Activated CD4-positive, alpha-beta T cell treated with anti-CD3 and anti-CD28 coated beads for 24 hours (primary cell): ENCODE results near the gene FBLN5.
A peak's percentile ranks its signal among the peaks of the same experiment; 100 is the strongest.
"Not testable (repeated sequence)": the region's sequence is repeated elsewhere in the genome, so short reads cannot be mapped to it uniquely, and the experiment has no call there.

Experiments used
- DNase-seq, 2 donors: peaks; one replicate each; pipeline ENCODE4 v3.0.0-alpha.2; 2020; ENCODE audit warnings: low read depth in 2 of 2

FBLN5 gene

DNA sequence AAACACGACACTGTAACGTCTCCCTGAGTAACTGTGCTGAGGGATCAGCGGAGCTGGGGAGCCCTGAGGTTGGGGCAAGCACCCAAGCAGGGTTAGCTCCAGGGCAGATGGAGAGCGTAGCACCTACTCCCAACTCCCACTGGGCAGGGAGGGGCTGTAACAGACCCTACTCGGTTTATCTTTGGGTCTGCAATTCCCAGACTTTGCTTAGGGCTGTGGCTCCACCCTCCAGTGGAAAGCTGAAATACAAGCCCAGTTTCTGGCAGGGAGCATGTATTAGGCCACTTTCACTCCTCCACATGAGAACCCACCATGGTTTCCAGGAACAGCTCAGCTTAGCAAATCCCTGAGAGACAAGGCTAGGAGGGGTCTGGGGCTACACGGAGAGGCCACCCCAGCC, 62.8 kb downstream of the FBLN5 start:
- no peak for DNase-seq

DNA sequence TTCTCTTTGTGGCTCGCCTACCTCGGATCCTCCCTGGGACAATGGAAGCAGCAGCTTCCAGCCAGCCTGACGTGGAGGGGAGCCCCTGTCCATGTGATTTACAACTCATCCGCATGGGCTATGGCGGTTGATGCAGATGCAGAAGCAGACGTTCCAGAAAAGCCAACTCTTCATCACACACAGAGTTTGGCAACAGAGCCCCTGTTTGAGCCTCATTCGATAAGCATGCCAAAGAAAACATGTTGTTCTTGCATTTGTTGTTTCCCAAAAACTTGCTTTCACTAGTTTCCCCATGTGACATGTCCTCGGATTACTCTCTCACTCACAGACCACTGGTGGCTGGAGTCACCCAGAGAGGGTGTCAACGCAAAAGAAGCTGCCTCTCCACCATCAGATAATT, 63.7 kb downstream of the FBLN5 start:
- DNase-seq, result no peak

DNA sequence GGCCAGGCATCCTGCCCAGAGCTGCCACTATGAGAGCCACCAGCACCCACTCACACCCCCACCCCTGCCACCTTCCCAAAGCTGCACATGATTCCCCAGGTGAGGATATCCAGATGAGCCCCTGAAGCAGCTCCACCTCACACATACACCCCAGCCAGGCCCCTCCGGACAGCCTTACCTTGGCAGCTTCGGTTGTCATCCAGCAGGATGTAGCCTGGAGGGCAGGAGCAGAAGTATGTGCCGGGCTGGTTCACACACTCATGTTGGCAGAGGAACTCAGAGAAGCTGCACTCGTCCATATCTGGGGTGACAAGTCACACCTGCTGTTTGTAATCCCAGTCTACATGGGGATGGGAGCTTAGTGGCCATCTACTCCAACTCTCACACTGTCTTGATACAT, 64.7 kb downstream of the FBLN5 start:
- DNase-seq, result no peak

DNA sequence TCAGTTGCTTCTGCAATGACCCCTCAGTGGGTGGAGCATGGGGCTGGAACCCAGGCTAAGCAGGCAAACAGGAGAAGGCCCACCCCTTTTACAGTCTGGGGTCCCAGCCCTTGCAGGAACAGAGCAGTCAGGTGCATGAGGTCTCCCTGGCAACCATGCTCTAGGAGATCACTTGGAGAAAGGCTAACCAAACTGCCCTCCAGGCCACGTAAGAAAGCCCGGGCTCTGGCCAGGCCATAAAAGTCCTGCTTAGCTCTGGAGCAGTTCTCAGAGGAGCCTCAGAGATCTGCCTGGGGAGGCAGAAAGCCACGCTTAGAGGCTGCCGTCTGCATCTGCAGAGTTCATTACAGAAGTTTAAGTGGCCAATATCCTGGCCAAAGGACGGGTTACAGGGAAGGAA, 65.1 kb downstream of the FBLN5 start:
- no peak for DNase-seq

DNA sequence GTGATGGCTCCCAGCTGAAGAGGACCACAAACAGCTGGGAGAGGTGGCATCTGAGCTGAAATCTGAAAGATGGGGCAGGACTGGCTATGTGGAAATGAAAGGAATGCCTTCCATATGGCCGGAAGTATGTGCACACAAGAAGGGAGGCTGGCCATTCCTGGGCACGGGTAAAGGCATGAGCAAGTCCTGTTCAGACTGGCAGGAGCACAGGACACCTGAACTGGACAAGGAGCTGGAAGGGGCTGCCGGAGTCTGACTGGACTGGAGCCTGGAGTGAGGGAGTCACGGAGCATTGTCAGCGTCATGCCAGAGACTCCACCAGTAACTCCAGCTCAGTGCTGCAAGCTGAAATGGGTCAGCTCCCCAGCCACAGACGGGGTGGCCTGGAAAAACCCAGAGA, 68.3 kb downstream of the FBLN5 start:
- no peak for DNase-seq

DNA sequence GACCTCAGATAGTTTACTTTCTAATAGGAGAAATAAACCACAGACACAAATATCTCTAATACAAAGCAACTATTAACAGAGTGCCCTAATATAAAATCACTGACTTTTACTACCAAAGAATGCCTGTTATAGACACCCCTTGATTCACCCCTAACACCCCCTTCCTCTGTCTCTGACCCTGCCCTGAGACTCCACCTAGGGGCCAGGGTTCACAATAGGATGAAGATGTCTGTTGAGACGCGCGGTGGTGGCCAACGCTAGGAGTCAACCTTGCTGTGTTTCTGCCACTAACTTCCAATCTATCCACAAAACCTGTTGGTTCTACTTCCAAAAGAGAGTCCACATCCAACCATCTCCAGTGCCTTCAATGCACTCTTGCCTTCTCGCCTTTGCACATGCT, 69.2 kb downstream of the FBLN5 start:
- DNase-seq, result no peak

DNA sequence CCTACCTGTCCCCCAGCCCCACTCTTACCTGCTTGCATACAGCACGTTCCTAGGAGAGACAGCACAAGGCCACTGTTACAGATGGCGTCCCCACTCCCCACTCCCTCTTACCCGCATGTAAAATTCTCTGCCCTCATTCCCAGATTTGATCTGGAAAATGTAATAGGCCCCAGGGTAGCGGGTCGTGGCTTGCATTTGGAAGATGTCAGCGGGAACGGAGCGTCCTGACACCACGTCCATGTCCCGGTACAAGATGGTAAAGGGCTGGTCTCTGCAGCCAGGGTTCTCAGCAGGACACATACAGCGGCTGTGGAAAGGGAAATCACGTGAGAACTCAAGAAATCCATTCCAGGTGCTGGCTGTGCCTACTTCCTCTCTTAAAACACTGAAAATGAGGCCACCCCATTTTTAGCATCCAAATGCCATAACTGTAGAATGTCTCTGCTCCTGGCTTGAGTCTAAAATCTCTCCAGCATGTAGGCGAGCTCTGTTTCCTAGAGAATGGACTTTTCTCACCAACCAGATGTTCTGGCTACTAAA, 70.0 kb downstream of the FBLN5 start:
- DNase-seq, result no peak

DNA sequence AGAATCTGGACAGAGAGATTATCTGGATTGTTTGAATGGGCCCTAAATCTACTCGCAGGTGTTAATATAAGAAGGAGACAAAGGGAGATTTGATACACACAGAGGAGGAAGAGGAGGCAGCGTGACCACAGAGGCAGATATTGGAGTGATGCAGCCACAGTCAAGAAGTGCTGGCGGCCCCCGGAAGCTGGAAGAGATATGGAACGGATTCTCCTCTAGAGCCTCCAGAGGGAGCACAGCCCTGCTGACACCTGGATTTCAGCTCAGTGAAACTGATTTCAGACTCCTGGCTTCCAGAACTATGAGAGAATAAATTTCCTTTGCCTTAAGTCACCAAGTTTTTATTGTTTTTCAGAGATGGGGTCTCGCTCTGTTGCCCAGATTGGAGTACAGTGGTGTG, 71.0 kb downstream of the FBLN5 start:
- DNase-seq, result no peak

DNA sequence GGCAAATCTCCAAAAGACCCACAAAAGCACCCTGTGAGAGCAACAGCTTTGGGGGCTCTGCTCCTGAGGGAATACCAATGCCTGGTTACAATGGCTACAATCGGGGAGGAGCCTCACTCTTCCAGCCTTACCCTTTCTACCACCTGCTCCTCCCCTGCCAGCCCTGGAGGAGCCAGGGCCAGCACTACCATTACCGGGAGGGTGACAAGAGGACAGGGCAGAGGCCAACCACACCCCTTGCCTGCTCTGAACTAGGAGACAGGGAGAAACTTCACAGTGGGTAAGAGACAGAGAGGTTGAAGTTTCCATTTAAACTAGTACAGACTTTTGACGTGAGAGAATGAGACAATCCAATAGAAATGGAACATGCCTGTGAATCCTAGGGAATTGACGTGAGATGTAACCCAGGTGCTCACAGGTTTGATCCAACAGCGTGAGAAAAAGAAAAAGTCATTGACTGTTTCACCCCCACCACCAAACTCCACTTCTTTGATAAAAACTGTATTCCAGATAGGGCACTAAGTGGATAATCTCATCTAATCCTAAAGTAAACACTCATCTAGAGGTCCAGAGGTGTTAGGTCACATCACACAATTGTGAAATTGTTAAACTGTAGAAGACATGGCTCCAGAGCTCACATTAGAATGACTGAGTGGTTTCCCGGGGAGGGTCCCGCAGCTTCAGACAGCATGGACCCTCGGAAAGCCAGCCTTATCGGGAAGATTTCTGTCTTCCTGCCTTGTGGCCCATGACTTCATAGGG, 71.8 kb downstream of the FBLN5 start:
- no peak for DNase-seq

DNA sequence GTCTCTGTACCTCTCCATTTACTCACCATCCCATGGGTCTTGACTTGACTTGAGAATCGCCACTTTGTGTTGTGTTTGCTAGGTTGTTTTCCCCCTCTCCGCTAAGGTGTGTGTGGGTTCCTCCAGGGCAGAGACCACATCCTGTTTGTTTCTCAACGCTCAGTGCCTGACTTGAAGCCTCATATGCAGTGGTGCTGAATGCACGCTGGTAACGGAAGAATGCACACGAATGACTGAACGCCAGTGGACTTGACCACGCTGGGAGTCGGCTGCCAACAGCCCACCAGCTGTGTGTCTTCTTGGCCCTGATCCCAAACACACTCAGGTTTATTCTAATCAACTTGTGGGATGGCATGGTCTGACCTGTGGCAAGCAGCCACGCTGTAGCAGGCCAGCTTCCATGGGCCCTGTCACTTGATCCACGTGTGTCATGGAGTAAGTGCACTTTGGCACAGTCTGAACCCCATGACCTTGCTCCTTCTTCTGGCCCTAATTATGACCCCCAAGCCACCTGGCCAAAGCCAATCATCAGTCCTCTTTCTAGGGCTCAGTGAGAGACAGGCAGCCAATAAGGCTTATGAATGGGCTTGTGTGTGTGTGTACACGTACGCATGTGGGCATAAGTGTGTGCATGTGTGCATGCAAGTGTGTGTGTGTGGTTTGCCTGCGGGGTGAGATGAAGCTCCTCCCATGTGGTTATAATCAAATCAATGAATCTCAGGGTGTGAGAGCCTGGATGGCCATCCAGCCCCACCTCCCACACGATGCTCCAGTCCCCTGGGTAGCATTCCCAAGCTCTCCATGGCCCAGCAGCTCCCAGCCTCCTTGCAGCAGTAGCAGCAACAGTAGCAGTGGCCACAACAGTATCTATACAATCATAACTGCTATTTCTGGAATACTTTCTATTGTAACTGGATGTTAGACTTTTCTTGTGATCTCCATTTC, 73.8 kb downstream of the FBLN5 start:
- peak in 1 of 2 donors; percentile 38 for DNase-seq

DNA sequence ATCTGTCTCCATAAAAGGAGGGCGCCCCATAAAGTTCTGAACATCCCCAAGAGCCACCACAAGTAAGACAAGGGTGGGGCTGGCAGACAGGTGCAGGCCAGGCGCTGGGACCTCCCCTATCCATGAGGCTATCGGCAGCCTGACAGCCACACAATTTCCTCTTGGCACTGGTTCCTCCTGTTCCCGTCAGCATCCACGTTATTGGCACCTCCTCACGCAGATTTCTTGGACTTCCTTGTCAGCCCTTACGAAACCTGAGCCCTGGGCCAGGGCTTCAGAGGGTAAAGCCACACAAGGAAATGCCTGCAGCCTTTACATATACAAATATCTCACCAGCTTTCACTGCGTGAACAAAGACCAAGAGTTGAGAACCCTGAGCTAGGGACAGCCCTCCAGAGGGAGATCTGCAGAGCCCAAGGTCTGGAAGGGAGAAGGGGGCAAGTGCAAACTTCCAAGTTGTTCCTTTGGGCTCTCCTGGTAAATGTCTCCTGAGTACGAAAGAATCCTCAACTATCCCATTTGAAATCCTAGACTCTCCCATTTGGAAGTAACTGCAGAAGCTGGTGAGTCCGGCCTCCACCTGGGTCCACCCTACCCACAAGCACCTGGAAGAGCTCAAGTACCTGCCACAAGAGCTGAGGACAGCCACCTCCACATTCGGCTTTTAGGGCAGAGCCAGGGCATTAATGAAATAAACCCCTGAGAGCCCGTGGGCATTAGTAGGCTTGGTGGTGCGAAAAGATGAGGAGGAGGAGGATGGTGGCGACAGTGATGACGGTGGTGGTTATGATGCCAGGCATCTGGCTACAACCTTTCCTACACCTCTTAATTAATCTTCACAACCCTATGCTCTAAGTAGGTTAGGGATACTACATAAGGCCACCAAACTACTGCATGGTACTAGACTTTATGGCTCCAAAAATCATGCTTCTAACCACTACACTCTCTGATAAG, 74.7 kb downstream of the FBLN5 start:
- DNase-seq, result no peak

DNA sequence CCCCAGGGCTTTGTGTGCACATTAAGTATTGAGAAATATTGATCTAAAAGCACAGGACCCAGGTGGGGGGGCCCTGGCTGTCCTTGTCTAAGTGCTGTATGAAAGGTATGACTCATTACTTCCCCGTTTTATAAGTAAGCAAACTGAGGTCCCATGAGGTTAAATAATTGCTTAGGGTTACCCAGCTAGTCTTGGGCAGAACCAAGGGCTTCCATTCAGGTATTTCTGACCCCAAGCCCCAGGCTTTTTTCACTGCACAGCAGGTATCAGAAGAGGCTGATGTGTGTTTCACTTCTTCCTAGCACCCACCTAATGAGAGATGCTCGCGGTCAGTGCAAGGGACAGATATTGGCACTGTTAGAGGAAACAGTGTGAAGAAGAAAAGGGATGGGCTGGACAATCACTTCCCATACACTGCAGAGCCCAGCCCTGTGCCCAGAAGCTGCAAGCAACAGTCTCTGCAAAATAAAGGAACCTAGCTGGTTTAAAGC, 75.4 kb downstream of the FBLN5 start:
- no peak for DNase-seq

DNA sequence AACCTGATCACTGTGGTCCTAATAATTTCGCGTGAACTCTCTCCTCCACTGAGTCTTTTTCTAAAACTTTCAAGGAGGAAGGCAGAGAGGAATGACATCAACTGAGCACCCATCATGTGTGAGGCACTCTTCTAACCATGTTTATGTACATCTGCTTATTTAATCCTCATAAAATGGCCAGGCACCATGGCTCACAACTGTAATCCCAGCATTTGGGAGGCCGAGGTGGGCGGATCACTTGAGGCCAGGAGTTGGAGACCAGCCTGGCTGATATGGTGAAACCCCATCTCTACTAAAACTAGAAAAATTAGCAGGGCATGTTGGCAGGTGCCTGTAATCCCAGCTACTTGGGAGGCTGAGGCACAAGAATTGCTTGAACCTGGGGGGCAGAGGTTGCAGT, 76.1 kb downstream of the FBLN5 start:
- DNase-seq, result not testable (repeated sequence)

DNA sequence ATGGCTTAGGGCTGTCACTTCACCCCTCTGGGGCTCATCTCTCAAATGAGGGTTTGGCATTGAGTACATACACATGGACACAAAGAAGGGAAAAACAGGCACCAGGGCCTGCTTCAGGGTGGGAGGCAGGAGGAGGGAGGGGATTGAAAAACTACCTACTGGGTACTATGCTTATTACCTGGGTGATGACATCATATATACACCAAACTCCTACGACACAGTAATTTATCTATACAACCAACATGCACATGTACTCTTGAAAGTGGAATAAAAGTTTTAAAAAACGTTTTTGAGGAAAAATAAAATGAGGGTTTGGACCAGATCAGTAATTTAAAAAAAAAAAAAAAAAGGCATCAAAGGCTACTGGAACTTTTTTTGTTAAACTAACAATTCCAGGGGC, 76.6 kb downstream of the FBLN5 start:
- no peak for DNase-seq

DNA sequence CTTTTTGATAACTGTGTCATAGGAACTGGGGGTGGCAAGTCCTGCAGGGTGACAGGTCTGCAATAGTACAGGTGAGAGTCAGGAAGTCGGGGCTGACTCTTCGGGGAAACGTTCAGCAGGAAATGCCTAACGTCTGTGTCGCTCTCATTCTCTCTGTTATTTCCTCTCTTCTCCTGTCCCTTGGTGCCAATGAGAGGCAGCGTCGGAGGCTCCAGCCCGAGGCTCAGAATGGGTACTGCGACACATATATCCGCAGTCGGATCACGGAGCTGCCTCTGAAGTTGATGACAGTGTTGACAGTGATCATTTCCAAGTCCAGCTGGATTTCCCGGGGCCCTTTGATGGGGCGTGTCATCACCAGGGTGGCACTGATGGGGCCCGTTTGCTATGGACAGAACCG, 77.5 kb downstream of the FBLN5 start:
- peak in 1 of 2 donors; percentile 25 for DNase-seq

DNA sequence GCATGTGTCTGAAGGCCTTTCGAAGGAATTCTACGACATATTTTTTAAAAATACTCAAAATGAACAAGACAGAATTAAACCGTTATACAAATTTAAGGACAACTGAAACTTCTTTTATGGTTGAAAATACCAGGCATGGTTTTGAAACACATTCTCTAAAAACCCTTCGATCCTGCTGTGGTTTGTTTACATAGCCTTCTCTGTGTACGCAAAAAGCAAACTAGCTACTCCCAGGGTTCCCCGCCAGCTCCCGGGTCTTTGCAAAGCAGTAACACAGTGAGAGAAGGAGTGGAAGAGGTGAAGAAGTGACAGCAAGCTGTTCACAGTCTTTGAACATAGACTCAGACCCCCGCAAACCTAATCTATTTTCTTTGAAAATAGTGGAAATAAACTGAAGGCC, 77.9 kb downstream of the FBLN5 start:
- DNase-seq, result no peak

DNA sequence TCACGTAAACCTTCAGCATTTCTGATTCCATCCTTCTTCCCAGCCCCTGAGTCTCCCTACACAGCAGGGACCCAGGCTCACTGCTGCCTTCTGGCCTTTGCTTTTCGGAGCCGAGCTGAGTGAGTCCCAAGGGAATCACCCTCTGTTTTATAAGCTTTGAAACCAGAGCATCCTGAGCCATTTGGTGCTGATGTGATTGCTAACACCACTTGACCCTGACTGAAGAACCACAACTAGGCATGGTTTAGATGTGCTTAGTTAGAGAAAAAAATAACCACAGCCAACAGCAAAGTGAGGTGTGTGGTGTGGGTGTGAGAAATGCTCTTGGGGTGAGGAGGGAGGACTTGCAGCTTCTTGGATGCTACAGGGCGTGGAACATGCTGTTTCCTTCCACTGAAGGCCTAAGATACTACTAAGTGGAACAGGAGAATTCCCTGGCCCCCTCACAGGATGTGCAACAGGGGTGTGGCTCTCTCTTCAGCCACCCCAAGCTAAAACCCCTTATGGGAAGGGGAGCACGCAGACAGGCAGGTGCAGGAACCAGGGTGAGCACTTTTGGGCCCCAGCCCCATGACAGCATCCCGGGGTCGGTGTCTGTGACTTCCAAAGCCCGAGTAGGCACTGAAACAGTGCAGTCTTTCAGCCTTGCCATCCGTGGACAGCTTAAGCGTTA, 80.0 kb downstream of the FBLN5 start, which contains the start of gene TC2N:
Gene TC2N (minus strand): TSS at position 221 of the 673 bp plus-strand sequence. CDS start 53,767 bp downstream, outside the sequence.
- DNase-seq, result no peak

DNA sequence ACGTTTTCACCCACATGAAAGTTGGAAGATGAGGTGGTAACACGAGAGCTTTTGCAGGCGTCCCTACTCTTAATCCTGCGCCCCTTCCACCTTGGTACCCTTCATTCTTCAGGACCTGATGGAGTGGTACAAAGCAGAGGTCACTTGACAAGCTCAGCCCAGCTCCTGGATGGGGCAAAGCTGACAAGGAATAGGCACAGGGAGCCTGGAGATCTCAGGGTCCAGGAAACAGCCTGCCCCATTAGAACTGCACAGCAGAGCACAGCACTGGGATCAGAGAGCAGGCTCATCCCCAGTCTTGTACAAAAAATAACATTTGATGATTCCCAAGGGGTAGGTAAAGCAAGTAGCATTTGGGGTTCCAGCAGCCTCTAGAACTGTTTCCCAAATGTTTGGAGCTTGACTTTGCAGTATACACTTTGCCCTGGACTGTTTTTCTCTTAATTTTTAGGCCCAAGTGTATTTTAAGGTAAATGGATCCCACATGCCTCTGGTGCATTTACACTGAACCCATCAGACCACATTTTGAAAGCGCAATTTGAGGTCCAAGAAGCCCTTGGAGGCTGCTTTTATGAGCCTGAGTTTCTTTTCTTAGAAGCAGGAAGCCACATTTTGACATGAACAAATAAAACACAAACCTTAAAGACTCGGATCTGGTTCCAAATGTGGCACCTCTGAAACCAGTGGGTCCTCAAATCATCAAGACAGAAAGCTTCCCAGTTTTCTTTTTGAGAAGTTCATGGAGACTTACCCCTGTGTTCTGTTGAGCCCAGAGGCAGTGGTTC, 80.8 kb downstream of the FBLN5 start:
- no peak for DNase-seq

DNA sequence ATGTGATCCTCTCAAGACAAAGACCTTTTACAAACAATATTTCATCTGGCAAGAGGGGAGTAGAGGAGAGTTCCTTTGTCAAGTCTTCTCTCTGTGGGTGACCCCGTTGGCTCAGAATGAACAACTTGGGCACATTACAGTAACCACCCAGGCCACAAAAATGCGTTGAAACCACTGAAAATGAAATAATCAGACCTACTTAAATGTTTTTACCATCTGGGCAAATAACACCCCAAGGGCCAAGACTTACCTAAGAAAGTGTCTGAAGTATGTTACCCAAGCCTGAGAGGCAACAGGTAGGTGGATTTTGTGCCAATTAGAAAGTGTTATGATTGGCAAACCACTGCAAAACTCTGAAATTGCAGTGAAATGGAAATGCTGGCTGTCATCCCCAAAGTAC, 81.4 kb downstream of the FBLN5 start:
- DNase-seq, result no peak

DNA sequence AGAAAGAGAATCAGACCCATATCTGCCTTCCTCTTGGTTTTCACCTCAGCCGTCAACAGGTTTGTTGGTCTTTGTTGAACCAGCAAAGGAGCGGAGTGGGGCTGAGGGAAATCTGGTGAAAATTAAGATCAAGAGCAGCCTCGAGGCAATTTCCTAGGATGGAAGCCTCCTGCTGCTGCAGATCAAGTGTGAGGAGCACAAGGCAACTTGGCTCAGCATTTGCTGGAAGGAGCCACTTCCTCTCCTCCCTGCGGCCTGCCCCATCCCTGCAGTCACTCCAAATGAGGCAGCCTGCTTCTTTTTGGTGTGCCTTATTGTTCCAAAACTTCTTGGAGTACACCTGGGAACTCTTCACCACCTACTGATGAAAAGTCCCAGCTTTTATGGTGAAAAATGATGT, 85.1 kb downstream of the FBLN5 start:
- no peak for DNase-seq
